ENCODE results near the gene ITPRIP.

DNA sequence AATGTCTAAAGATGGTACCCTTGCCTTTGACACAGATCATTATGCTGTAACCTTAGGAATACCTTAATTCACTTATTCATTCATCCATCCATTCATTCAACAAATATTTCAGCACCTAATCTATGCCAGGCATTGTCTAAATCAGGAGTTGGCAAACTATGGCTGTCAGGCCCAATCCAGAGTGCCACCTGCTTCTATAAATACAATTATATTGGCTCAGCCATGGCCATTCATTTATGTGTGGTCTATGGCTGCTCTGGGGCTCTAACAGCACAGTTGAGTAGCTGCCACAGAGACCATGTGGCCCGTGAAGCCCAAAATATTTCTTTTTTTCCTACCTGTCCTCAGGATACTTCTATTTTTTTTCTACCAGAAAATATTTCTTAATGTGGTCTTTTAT lies 6.0 kb upstream of the ITPRIP start:
- TF ChIP-seq, protein P1, sequence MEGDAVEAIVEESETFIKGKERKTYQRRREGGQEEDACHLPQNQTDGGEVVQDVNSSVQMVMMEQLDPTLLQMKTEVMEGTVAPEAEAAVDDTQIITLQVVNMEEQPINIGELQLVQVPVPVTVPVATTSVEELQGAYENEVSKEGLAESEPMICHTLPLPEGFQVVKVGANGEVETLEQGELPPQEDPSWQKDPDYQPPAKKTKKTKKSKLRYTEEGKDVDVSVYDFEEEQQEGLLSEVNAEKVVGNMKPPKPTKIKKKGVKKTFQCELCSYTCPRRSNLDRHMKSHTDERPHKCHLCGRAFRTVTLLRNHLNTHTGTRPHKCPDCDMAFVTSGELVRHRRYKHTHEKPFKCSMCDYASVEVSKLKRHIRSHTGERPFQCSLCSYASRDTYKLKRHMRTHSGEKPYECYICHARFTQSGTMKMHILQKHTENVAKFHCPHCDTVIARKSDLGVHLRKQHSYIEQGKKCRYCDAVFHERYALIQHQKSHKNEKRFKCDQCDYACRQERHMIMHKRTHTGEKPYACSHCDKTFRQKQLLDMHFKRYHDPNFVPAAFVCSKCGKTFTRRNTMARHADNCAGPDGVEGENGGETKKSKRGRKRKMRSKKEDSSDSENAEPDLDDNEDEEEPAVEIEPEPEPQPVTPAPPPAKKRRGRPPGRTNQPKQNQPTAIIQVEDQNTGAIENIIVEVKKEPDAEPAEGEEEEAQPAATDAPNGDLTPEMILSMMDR (conservative IDR thresholded peaks at IDR 0.05 in 1 of 2, IDR thresholded peaks at IDR 0.05 in 1 of 2; ENCODE audit: low read depth in 1 of 2, low read length in 2 of 2): no peak
- no peak for TF ChIP-seq EZH2 (IDR thresholded peaks at IDR 0.05; ENCODE audit: low read length, missing control alignments)

Data from fibroblast of lung (primary cell).